ENCODE data around the gene SLC25A34. TPM values are rescaled to one million over a fixed set of nuclear protein-coding genes. Genes with fewer than 3 reads are reported as not detected.

SLC25A34 gene
- total and polyA plus RNA-seq, 2 of the 13 experiments (the other 11 are each of a cell fraction or from before 2014, with no cell fraction given) = 0.13 to 0.18 TPM

DNA sequence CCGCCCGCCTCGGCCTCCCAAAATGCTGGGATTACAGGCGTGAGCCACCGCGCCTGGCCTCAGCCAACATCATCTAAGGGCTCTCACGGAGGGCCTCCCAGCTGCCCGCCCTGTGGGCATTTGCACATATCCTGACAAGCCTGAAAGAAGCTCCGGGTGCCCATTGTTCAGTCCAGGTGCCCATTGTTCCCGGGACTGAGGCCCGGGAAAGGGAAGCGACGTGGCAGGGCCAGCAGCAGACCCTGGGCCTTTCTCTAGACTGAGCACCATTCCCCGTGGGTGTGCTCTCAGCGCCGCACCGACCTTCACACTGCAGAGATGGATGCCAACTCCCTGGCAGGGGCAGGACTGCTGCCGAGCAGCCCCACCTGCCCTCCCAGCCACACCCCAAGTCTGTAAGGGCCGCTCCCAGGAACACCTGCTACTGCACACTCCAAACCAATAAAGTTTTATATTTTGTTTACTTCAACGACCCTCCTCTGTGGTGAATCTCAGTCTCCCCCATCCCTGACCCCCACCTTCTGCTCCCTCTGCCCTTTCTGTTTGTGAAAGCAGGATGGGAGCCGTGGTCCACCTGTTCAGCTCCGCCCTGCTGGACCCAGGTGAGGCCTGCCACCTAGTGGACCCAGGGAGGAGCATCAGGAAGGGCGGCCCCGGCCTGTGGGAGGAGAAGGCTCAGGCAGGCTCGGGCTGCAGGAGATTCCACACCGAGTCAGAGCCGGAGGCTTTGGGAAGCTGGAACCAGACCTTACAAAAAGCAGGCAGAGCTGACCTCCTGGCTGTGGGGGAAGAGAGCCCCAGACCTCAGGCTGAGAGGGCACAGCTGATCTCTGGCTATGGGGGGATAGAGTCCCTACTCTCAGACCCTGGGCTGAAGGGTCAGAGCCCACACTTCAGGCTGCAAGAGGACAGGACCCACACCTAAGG lies 5.1 kb downstream of the SLC25A34 start (continued):
- TF ChIP-seq, protein P1, sequence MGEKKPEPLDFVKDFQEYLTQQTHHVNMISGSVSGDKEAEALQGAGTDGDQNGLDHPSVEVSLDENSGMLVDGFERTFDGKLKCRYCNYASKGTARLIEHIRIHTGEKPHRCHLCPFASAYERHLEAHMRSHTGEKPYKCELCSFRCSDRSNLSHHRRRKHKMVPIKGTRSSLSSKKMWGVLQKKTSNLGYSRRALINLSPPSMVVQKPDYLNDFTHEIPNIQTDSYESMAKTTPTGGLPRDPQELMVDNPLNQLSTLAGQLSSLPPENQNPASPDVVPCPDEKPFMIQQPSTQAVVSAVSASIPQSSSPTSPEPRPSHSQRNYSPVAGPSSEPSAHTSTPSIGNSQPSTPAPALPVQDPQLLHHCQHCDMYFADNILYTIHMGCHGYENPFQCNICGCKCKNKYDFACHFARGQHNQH (CRISPR knock-in tag; IDR thresholded peaks at IDR 0.05) = peak; percentile 44; the same call in 1 of the 2 replicates
- TF ChIP-seq HMG20B (CRISPR knock-in tag; conservative IDR thresholded peaks at IDR 0.05) (no peak), IKZF4 (CRISPR knock-in tag; IDR thresholded peaks at IDR 0.05; ENCODE audit: borderline replicate concordance, low read depth, not compliant biosample characterization) (no peak), TEAD3 (CRISPR knock-in tag; optimal IDR thresholded peaks at IDR 0.05; ENCODE audit: borderline replicate concordance) (peak; percentile 65), AHR (CRISPR knock-in tag; IDR thresholded peaks at IDR 0.05) (no peak), NFYB (CRISPR knock-in tag; IDR thresholded peaks at IDR 0.05) (no peak), HNRNPL (IDR thresholded peaks at IDR 0.05; ENCODE audit: low read depth, low read length) (no peak), HMGA1 (CRISPR knock-in tag; conservative IDR thresholded peaks at IDR 0.05) (no peak), SOX5 (CRISPR knock-in tag; IDR thresholded peaks at IDR 0.05; ENCODE audit: borderline replicate concordance) (peak; percentile 29; the same call in 1 of the 2 replicates), ATF7-NPFF (CRISPR knock-in tag; IDR thresholded peaks at IDR 0.05; ENCODE audit: low read depth) (peak; percentile 30; the same call in 1 of the 2 replicates), MIER2 (CRISPR knock-in tag; IDR thresholded peaks at IDR 0.05) (no peak), EZH2 (conservative IDR thresholded peaks at IDR 0.05; ENCODE audit: low read depth, low read length) (no peak), ZBTB3 (CRISPR knock-in tag; IDR thresholded peaks at IDR 0.05; ENCODE audit: borderline replicate concordance, low read depth) (no peak), REL (CRISPR knock-in tag; conservative IDR thresholded peaks at IDR 0.05) (no peak), KDM5A (IDR thresholded peaks at IDR 0.05; ENCODE audit: borderline replicate concordance, low read length) (no peak), SMAD3 (CRISPR knock-in tag; IDR thresholded peaks at IDR 0.05) (no peak), MXD4 (CRISPR knock-in tag; IDR thresholded peaks at IDR 0.05) (peak; percentile 35; the same call in 1 of the 2 replicates), SP1 (IDR thresholded peaks at IDR 0.05) (no peak), SP1 (CRISPR knock-in tag; IDR thresholded peaks at IDR 0.05) (peak; percentile 42; the same call in 1 of the 2 replicates), MTA1 (CRISPR knock-in tag; IDR thresholded peaks at IDR 0.05; ENCODE audit: borderline replicate concordance) (no peak; the same call in 1 of the 2 replicates), SRSF1 (optimal IDR thresholded peaks at IDR 0.05; ENCODE audit: low read depth, low read length) (no peak)
- TF ChIP-seq, protein P2, sequence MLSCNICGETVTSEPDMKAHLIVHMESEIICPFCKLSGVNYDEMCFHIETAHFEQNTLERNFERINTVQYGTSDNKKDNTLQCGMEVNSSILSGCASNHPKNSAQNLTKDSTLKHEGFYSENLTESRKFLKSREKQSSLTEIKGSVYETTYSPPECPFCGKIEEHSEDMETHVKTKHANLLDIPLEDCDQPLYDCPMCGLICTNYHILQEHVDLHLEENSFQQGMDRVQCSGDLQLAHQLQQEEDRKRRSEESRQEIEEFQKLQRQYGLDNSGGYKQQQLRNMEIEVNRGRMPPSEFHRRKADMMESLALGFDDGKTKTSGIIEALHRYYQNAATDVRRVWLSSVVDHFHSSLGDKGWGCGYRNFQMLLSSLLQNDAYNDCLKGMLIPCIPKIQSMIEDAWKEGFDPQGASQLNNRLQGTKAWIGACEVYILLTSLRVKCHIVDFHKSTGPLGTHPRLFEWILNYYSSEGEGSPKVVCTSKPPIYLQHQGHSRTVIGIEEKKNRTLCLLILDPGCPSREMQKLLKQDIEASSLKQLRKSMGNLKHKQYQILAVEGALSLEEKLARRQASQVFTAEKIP (CRISPR knock-in tag; IDR thresholded peaks at IDR 0.05; ENCODE audit: borderline replicate concordance) = no peak
- TF ChIP-seq, protein P3, sequence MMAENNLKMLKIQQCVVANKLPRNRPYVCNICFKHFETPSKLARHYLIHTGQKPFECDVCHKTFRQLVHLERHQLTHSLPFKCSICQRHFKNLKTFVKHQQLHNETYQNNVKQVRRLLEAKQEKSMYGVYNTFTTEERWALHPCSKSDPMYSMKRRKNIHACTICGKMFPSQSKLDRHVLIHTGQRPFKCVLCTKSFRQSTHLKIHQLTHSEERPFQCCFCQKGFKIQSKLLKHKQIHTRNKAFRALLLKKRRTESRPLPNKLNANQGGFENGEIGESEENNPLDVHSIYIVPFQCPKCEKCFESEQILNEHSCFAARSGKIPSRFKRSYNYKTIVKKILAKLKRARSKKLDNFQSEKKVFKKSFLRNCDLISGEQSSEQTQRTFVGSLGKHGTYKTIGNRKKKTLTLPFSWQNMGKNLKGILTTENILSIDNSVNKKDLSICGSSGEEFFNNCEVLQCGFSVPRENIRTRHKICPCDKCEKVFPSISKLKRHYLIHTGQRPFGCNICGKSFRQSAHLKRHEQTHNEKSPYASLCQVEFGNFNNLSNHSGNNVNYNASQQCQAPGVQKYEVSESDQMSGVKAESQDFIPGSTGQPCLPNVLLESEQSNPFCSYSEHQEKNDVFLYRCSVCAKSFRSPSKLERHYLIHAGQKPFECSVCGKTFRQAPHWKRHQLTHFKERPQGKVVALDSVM (CRISPR knock-in tag; IDR thresholded peaks at IDR 0.05) = no peak
- TF ChIP-seq, protein P4, sequence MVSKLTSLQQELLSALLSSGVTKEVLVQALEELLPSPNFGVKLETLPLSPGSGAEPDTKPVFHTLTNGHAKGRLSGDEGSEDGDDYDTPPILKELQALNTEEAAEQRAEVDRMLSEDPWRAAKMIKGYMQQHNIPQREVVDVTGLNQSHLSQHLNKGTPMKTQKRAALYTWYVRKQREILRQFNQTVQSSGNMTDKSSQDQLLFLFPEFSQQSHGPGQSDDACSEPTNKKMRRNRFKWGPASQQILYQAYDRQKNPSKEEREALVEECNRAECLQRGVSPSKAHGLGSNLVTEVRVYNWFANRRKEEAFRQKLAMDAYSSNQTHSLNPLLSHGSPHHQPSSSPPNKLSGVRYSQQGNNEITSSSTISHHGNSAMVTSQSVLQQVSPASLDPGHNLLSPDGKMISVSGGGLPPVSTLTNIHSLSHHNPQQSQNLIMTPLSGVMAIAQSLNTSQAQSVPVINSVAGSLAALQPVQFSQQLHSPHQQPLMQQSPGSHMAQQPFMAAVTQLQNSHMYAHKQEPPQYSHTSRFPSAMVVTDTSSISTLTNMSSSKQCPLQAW (CRISPR knock-in tag; IDR thresholded peaks at IDR 0.05) = peak; percentile 84
